A172 (cell line): Measurements from ENCODE around the gene IFT122. TPM values are rescaled to one million over a fixed set of nuclear protein-coding genes. Genes with fewer than 3 reads are reported as not detected.

Experiments
- DNase-seq: peaks from one replicate; pipeline ENCODE4 v3.0.0-alpha.2; 2015; ENCODE audit warnings: low spot score
- total RNA-seq: library from RNA; depleted of rRNA; stranded (reverse); fragments of >200 nt; shearing (Covaris generic); gene quantifications from 2 replicates; pipeline ENCODE4 v1.2.3, GENCODE V29; 2014

Gene IFT122
- total RNA-seq, 1 experiment from 2014 or later, result 22.3 TPM

- peak; percentile 93 for DNase-seq
Observed at GRCh38 chr3:129413687-129414506, 26.1 kb upstream of the IFT122 start.

GRCh38 chr3:129415378-129415777, 24.6 kb upstream of the IFT122 start:
- DNase-seq, result no peak

DNA sequence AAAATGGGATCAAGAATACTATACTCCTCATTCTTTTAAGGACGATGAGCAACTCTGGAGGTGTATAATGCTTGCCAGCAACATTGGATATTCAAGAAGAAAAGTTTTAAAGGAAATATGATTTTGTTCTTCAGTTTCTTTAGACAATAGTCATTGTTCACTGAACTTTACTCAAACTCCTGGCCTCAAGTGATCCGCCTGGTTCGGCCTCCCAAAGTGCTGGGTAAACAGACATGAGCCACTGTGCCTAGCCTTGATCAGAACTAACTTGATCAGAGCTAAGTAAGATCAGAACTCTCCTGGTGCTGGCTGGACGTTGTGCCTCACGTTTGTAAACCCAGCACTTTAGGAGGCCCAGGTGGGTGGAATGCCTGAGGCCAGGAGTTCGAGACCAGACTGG, 24.2 kb upstream of the IFT122 start:
- no peak for DNase-seq

DNA sequence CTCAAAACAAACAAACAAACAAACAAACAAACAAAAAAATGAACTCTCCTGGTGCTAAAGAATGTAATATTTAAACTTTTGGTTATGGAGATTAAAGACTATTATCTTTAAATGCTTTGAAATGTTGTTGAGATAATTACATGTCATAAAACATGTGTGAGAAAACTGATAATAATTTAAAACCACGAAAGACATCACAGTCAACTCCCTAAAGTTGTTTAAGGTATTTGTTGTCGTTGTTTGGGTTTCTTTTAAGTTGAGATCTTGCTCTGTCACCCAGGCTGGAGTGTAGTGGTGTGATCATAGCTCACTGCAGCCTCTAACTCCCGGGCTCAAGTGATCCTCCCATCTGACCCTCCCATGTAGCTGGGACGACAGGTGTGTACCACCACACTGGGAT, 23.6 kb upstream of the IFT122 start:
- no peak for DNase-seq

- no peak for DNase-seq
Observed at GRCh38 chr3:129417326-129417725, 22.7 kb upstream of the IFT122 start.

DNA sequence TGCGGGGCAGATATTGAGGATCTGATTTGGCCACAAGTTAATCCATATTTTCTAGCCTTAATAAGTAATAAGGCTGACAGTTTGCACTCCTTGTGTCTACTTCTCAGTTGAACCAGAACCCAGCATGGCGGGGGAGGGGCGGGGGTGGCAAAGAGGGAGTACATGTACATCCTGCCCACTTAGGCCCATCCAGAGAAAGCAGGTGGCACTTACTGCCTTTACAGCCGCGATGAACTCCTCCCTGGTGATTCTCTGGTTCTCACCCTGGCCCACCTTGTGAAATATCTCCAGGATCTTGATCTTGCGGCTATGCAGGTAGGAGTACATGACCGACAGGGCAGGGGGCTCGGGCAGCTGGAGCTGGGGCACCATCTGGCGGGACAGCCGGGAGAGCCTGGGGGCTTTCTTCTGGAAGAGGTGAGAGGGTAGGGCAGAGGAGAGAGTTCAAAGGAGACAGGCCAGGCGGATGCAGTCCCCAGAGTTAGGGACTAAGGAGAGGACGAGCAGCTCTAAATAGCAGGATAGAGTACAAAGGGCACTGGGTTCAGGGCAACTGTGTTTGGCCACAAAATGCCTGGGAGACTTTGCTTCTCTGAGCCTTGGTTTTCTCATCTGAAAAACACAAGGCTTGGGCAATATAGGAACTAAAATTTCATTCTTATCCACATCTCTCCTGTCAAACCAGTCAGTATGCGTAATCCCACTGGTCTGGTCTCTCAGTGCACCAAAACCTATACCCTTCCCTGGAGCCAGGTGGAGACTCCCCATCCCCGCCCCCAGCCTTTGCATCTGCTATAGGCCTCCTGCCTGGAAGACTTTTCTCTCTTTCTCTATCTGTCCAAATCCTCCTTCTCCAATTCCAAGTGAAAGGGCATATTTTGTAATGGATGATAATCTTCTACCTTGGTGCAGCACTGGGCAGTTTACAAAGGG, 21.7 kb upstream of the IFT122 start:
- DNase-seq, result no peak

DNA sequence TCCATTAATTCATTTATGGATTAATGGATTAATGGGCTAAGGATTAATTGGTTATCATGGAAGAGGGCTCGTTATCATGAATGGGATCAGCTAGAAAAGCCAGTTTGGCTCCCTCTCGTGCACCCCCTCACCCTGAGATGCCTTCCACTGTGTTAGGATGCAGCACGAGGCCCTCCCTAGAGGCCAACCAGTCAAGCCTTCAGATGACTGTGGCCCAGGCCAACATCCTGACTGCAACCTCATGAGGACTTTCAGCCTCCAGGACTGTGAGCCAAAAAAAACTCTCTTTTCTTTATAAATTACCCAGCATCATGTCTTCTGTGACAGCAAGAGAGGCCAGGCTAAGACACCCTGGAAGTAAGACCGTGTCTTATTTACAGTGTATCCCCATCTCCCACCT, 20.5 kb upstream of the IFT122 start:
- no peak for DNase-seq

DNA sequence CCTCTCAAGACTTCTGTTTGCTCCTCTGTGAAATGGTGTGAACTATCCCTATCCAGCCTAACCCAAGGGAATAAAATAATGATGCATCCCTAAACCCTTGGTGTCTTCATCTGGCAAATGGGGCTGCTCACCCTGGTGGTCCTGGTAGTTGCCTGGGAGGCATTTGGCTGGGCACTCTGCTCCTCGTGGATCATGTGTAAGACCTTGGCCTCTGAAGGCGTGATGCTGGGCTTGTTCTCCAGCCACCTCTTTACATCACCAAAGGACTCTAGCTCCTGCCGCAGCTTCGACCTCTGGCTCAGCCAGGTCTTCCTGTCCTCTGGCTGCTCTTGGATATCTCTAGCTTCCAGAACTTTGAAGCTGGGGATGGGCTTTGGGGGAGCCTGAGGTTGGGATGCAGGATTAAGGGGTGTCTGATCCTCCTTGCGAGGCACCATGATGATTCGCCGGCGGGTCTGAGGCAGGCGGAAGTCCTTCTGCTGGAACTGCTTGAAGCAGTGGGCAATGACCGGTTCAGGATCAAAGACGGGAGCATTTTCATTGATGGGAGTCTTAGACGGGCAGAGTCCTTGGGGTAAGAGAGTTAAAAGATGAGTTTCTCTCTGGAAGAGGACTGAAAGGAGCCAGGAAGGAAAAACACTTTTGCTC, 18.7 kb upstream of the IFT122 start:
- no peak for DNase-seq

GRCh38 chr3:129421988-129422745, 17.9 kb upstream of the IFT122 start:
- no peak for DNase-seq

DNA sequence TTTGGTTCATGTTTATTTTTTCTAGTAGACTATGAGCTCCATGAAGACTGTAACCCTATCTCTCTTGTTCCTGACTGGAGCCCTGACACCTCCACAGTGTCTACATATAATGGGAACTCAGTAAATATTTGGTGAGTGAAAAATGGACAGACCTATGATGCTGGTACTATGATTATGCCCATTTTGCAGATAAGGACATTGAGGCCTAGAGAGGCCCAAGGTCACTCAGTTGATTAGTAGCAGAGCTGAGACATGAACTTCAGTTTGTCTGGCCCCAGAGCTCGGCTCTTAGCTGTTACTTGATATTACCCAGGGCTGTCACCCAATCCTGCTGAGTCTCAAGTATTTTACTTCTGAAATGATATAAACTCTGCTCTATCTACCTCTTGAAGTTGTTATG, 17.1 kb upstream of the IFT122 start:
- no peak for DNase-seq

DNA sequence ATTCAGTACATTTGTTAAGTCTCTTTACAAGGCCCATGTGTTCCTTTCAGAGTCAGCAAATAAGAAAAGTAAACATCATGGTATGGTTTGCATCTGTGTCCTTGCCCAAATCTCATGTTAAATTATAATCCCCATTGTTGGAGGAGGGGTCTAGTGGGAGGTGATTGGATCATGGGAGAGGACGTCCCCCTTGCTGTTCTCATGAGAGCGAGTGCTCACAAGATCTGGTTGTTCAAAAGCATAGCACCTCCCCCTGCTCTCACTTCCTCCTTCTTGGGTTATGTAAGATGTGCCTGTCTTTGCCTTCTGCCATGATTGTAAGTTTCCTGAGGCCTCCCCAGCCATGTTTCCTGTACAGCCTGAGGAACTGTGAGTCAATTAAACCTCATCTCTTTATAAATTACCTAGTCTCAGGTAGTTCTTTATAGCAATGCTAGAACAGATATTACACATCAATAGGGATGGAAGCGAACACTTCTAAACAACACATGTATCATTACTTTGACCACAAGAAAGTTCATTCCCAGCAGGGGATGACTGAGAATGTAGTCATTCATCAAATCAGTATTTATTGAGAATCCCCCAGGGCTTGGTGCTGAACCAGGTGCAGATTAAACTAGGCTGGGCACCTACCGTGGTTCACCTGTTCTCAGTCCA, 15.7 kb upstream of the IFT122 start:
- no peak for DNase-seq

GRCh38 chr3:129425213-129425612, 14.8 kb upstream of the IFT122 start:
- DNase-seq, result no peak

DNA sequence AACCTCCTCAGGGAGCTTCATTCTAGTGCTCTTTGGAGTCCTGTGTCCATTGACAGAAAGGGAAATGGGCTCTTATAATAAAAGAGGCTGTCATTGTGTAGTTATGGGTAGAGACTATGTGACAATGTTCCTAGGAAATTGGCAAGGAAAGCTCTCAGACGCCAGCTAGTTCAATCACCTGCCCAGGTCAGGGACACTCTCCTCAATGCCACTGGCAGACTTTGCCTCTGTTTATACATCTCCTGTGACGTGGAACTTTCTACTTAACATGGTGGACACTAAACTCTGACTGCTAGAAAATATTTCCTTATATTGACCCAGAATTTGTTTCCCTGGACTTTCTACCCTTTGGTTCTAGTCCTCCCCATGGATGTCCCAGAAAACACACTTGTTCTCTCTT, 14.4 kb upstream of the IFT122 start:
- DNase-seq, result no peak

GRCh38 chr3:129428007-129428375, 12.0 kb upstream of the IFT122 start:
- DNase-seq, result no peak

GRCh38 chr3:129428376-129429079, 11.5 kb upstream of the IFT122 start, which contains the start of gene EFCAB12:
Gene EFCAB12 (minus strand): TSS chr3:129428636. CDS start chr3:129428488, 148 bp downstream.
- peak; percentile 95 for DNase-seq

DNA sequence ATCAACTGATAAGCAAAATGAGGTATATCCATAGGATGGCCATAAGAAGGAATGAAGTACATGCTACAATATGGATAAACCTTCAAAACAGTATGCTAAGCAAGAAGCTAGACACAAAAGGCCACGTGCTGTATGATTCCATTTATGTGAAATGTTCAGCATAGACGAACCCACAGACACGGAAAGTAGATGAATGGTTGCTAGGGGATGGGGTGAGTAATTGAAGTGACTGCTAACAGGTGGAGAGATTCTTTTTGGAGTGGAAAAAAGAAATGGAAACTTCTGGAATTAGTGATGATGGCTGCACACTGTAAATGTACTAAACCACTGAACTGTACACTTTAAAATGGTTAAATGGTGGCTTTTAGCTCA, 11.0 kb upstream of the IFT122 start:
- no peak for DNase-seq

- DNase-seq, result no peak
Observed at GRCh38 chr3:129429602-129430001, 10.4 kb upstream of the IFT122 start.

DNA sequence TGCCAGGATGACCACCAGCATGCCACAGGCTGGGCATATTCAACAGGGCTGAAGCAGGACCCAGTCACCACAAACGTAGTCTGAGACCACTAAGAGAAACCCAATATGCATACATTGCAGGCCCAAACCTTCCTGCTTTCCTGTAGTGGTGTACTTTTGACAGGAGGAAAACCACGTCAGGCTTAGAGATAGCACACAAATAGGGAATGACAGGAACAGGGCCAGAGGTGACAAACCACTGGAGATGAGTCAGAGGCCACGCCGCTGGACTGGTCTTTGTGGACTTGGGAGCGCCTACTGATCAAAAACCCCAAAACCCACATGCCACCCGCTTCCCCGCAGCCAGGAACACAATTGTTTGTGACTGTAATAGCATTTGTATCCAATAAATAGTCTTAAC, 8.0 kb upstream of the IFT122 start:
- no peak for DNase-seq

DNA sequence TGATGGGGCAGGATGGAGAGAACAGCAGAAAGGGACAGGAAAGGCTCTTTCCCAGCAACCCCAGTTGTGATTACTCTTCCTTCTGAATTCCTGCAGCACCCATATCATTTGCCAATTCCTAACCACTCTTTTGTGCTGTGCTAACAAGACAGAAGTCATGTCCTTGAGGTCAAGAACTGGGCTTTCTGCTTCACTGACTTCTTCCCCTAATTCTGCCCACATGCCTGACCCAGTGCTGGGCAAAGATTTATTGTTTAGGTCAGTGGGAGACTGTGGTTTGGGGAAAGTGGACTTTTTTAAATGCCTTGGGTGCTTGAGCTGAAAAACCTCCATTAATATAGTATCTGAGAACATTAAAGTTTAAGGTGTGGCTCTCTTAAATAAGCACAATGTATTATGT, 7.4 kb upstream of the IFT122 start:
- DNase-seq, result no peak

DNA sequence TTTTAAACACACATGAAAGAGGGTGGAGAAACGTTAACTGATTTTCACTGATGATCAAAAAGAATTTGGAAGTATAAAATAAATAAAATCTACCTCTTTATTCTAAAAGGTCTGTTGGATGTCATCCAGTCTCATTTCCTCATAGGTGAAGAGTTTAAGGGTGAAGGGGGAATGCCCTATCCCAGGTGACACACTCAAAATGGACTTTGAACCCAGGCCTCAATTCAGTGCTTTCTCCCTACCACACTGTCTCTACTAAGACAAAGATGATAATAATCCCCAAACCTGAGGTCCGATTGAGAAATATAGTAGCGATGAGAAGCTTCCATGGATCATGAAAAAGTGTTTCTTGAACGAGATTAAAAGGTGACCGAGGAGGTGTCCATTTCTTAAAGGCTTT, 6.5 kb upstream of the IFT122 start:
- DNase-seq, result no peak
